Measurements from ENCODE around the gene TMEM132A. TPM values are rescaled to one million over a fixed set of nuclear protein-coding genes. Genes with fewer than 3 reads are reported as not detected.

TMEM132A gene
- polyA plus RNA-seq, 3 donors, result 5.1 to 11.1 (median 7.0) TPM

GRCh38 chr11:60932605-60933356 is 8.5 kb downstream of the TMEM132A start:
- WGBS, 3 donors, result 76 to 87% (median 78%) methylated on average over 5 of the region's 5 CpGs
- H3K27ac ChIP-seq (ENCODE audit: low read depth, low read length), result no peak overlapping the region

DNA sequence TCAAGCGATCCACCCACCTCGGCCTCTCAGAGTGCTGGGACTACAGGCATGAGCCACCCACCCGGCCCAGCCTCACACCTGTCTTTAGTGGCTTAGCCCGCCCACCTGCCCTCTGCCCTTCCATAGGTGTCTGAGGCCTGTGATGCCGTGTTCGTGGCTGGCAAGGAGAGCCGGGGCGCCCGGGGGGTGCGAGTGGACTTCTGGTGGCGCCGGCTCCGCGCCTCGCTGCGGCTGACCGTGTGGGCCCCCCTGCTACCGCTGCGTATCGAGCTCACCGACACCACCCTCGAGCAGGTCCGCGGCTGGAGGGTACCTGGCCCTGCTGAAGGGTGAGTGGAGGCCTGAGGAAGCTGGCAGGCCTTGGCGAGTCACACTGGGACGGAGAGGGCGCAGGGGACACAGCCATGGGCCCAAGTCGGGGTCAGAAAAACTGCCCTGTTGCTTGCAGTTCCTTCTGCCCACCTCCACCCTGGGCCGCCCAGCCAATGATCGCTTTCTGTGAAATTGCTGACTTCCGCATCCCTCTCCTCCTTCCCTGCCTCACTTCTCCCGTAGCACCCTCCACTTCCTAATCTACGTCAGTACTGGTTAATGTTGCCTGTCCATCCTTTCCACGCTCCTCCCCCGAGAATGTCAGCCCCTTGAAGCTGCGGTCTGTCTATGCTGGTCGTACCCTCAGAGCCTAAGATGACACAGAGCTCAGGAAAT is 9.3 kb downstream of the TMEM132A start:
- H3K27ac ChIP-seq (ENCODE audit: low read depth, low read length), result no peak overlapping the region
- WGBS, 3 donors, result 94 to 95% (median 94%) methylated on average over 37 of the region's 37 CpGs

- 91 to 95% (median 93%) methylated on average over 49 to 57 of the region's 57 CpGs for WGBS, 3 donors
- H3K27ac ChIP-seq (ENCODE audit: low read depth, low read length), result no peak overlapping the region
These were observed 10.0 kb downstream of the TMEM132A start for GRCh38 chr11:60934124-60934789.

- 77 to 89% (median 84%) methylated on average over 18 to 21 of the region's 21 CpGs for WGBS, 3 donors
- no peak overlapping the region for H3K27ac ChIP-seq (ENCODE audit: low read depth, low read length)
These were observed 10.7 kb downstream of the TMEM132A start for GRCh38 chr11:60934790-60935605.

DNA sequence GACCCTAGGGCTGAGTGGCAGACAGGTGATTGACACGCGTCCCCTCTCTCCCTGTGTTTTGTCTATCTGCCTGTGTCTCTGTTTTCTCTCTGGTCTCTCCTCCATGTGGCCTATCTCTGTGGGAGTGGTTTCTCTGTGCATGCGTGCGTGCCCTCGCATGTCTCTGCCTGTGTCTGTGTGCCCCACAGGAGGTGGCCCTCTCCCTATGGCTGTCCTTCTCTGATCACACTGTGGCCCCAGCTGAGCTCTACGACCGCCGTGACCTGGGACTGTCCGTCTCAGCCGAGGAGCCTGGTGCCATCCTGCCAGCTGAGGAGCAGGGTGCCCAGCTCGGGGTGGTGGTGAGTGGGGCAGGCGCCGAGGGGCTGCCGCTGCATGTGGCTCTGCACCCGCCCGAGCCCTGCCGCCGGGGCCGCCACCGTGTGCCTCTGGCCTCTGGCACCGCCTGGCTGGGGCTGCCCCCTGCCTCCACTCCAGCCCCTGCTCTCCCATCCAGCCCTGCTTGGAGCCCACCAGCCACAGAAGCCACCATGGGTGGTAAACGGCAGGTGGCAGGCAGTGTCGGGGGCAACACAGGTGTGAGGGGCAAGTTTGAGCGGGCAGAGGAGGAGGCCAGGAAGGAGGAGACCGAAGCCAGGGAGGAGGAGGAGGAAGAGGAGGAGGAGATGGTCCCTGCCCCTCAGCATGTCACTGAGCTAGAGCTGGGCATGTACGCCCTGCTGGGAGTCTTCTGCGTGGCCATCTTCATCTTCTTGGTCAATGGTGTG is 11.6 kb downstream of the TMEM132A start:
- WGBS, 3 donors, result 90 to 97% (median 91%) methylated on average over 26 to 27 of the region's 27 CpGs
- no peak overlapping the region for H3K27ac ChIP-seq (ENCODE audit: low read depth, low read length)

DNA sequence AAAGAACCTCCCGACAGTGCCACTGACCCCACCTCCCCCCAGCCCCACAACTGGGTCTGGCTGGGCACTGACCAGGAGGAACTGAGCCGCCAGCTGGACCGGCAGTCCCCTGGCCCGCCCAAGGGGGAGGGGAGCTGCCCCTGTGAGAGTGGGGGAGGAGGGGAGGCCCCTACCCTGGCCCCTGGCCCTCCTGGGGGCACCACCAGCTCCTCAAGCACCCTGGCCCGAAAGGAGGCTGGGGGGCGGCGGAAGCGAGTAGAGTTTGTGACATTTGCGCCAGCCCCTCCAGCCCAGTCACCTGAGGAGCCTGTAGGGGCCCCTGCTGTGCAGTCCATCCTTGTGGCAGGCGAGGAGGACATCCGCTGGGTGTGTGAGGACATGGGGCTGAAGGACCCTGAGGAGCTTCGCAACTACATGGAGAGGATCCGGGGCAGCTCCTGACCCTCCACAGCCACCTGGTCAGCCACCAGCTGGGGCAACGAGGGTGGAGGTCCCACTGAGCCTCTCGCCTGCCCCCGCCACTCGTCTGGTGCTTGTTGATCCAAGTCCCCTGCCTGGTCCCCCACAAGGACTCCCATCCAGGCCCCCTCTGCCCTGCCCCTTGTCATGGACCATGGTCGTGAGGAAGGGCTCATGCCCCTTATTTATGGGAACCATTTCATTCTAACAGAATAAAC is 12.3 kb downstream of the TMEM132A start:
- no peak overlapping the region for H3K27ac ChIP-seq (ENCODE audit: low read depth, low read length)
- WGBS, 3 donors, result 86 to 91% (median 87%) methylated on average over 18 of the region's 18 CpGs

GRCh38 chr11:60937144-60937527 is 12.9 kb downstream of the TMEM132A start:
- no peak overlapping the region for H3K27ac ChIP-seq (ENCODE audit: low read depth, low read length)
- 62 to 75% (median 65%) methylated on average over 12 of the region's 12 CpGs for WGBS, 3 donors

- H3K27ac ChIP-seq (ENCODE audit: low read depth, low read length), result no peak overlapping the region
- WGBS, 3 donors, result 93 to 96% (median 93%) methylated on average over 6 to 8 of the region's 8 CpGs
These were observed 13.6 kb downstream of the TMEM132A start for GRCh38 chr11:60937811-60938210.

- WGBS, 3 donors, result 84 to 89% (median 89%) methylated on average over 9 of the region's 9 CpGs
- H3K27ac ChIP-seq (ENCODE audit: low read depth, low read length), result no peak overlapping the region
These were observed 14.2 kb downstream of the TMEM132A start for GRCh38 chr11:60938500-60938899.

DNA sequence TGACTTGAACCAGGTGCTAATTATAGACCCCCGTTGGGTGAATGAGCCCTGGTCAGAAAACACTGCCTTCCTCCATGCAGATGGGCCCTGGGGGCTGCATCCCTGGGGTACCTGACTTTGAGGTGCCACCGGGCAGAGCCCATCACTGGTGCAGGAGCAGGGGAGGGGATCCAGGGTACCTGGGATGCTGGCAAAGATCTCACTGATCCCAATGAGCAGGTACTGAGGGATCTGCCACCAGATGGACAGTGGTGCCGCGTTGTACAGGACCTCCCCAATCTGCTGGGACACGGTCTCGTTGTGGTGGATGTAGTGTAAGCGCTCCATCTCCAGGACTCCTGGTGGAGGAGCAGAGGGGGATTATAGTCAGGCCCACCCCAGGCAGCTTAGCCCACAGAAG is 15.0 kb downstream of the TMEM132A start:
- no peak overlapping the region for H3K27ac ChIP-seq (ENCODE audit: low read depth, low read length)
- WGBS, 3 donors, result 90 to 92% (median 92%) methylated on average over 7 of the region's 7 CpGs

DNA sequence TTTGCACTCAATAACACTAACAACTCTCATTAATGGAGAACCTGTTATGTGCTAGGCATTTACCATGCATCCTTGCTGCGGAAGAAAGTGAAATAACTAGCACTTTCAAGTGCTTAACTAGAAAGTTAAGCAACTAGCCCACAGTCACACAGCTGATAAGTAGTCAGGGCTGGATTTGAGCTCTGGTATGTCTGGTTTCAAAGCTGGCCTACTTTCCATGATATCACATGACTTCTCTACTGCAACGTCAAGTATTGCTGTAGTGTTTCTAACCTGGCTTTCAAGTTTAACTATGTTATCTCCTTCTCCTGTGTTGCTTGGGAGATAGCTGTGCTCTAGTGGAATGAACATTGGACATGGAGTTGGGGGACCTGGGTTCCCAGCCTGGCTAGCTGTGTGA is 15.6 kb downstream of the TMEM132A start:
- no peak overlapping the region for H3K27ac ChIP-seq (ENCODE audit: low read depth, low read length)
- WGBS, 3 donors, result 50 to 67% (median 59%) methylated on average over 2 of the region's 2 CpGs

DNA sequence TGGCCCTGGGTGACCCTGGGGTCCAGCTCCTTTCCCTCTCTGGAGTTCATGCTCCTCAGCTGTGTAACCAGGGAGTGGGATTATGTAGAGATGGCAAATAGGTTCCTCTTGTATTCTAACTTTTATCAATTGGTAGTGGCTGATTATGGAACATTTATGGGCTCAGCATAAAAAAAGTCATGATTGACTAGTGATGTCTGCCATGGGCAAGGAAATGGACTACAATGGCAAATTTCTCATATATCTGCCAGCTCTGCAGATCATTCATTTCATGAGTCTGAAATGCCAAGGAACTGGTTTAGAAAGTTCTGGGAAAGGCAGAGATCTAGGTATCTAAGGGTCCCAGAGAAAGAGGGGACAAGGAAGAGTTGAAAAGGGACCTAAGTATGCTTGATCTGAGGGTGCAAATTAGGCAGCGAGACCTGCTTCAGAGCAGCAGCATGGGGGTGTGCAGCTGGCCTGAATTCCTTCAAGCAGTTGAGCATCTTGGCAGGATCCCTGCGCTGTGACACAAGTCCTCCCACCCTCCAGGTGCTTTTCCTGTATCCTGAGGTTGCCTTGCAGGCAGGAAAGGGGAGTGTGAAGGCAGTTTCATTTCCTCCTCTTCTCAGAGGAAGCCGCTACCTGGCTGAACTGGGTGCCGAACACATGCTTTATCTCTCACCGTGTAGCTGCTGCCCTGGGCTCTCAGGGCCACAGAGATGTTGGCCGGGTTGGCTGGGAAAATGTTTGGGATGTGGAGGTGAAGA is 17.3 kb downstream of the TMEM132A start:
- H3K27ac ChIP-seq (ENCODE audit: low read depth, low read length), result no peak overlapping the region

DNA sequence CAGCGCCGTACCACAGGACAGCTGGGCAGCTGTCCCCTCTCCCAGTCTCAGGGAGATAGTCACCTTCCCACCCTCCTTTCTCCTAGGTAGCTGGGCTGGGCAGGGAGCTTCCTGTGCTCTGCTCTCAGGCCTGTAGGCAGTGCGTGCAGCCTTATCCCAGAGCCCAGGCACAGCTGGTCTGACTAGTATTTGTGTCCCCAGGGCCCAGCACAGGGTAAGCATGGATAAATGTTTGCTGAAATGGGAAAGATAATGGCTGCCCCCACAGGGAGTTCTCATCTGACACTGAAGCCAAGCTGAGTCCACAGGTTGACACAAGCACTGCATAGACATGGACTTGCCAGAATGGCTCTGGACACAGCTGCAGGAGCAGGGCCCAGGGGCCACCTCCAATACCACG is 18.0 kb downstream of the TMEM132A start:
- H3K27ac ChIP-seq (ENCODE audit: low read depth, low read length), result no peak overlapping the region
- WGBS, 3 donors, result 62 to 95% (median 91%) methylated on average over 4 of the region's 4 CpGs

More for the DNA sequence above, 17.3 kb downstream of the TMEM132A start:
- 57 to 87% (median 81%) methylated on average over 6 of the region's 6 CpGs for WGBS, 3 donors

GRCh38 chr11:60942970-60943565 is 18.8 kb downstream of the TMEM132A start:
- H3K27ac ChIP-seq (ENCODE audit: low read depth, low read length), result no peak overlapping the region
- WGBS, 3 donors, result 37 to 58% (median 48%) methylated on average over 9 of the region's 9 CpGs

GRCh38 chr11:60944490-60945294 is 20.4 kb downstream of the TMEM132A start:
- 78 to 87% (median 81%) methylated on average over 11 of the region's 11 CpGs for WGBS, 3 donors

GRCh38 chr11:60945295-60945667 is 21.0 kb downstream of the TMEM132A start:
- no peak overlapping the region for H3K27ac ChIP-seq (ENCODE audit: low read depth, low read length)
- 91 to 97% (median 92%) methylated on average over 5 of the region's 5 CpGs for WGBS, 3 donors

More at GRCh38 chr11:60944490-60945294, 20.4 kb downstream of the TMEM132A start:
- no peak overlapping the region for H3K27ac ChIP-seq (ENCODE audit: low read depth, low read length)
